SH-SY5Y (cell line): Measurements from ENCODE around the gene WDR81.

Source experiments
- GATA2 ChIP-seq: IDR thresholded peaks from 2 replicates; pipeline ENCODE4 v1.6.1; 2011; ENCODE audit warnings: mild to moderate bottlenecking, low read depth, low read length
- GATA3 ChIP-seq: IDR thresholded peaks from 2 replicates; pipeline ENCODE4 v1.6.1; 2011; ENCODE audit warnings: low read depth, mild to moderate bottlenecking, low read length, moderate library complexity

DNA sequence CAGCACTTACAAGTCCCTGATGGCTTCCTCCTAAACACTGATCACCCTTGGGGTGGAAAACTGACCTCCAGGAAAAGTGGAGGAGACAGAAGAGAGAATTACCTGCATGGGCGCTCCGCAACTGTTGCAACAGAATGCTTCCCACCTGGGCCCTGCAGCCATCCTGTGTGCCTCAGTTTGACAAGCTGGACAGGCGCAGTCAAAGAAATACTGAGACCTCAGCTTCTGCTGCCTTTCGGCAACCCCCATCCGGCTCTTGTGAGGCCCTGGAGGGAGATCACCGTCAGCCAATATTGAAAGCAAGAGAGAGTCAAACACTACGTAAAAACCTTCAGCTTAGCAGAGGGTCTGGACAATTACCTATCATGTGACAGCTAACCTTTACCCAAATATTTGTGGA lies 62.2 kb downstream of the WDR81 start:
- no peak for TF ChIP-seq GATA2
- TF ChIP-seq GATA3, result no peak
